Uterus (tissue), 4 donors: ENCODE data around the gene IFNAR1. TPM values are rescaled to one million over a fixed set of nuclear protein-coding genes. Genes with fewer than 3 reads are reported as not detected.

Source experiments
- DNase-seq, 2 donors: peaks; one replicate each; pipeline ENCODE4 v3.0.0-alpha.2; 2019 to 2020
- H3K27ac ChIP-seq, 2 donors: fragments of 200-600 bp; sonication (generic); 1 replicate in 1 of 2; 2 replicates in 1 of 2; pipeline ENCODE4 v1.5.1; 2016 to 2018
- H3K27me3 ChIP-seq, 2 donors: fragments of 200-600 bp; sonication (generic); one replicate each; pipeline ENCODE4 v1.5.1; 2018 to 2019; ENCODE audit warnings: control low read depth in 1 of 2
- H3K36me3 ChIP-seq, 2 donors: fragments of 200-600 bp; sonication (generic); one replicate each; pipeline ENCODE4 v1.5.1; 2019; ENCODE audit warnings: control low read depth in 1 of 2
- H3K4me1 ChIP-seq, 2 donors: fragments of 200-600 bp; sonication (generic); one replicate each; pipeline ENCODE4 v1.5.1; 2018 to 2019; ENCODE audit warnings: control low read depth in 1 of 2
- H3K4me3 ChIP-seq, 2 donors: fragments of 200-600 bp; sonication (generic); 1 replicate in 1 of 2; 2 replicates in 1 of 2; pipeline ENCODE4 v1.5.1; 2018 to 2019; ENCODE audit warnings: mild to moderate bottlenecking in 1 of 2
- H3K9me3 ChIP-seq, 2 donors: fragments of 200-600 bp; sonication (generic); one replicate each; pipeline ENCODE4 v1.5.1; 2019; ENCODE audit warnings: control low read depth in 1 of 2
- CTCF ChIP-seq, 4 experiments: fragments of 200-600 bp in 2 of 4; fragments of 450-650 bp in 2 of 4; sonication (generic) in 2 of 4; IDR thresholded peaks; one replicate each; pipeline ENCODE4 v1.5.1; 2016 to 2019; ENCODE audit warnings: antibody characterized with exemption in 4 of 4, mild to moderate bottlenecking in 2 of 4, moderate library complexity in 1 of 4
- POLR2A ChIP-seq, 2 donors: fragments of 450-650 bp; IDR thresholded peaks; one replicate each; pipeline ENCODE4 v1.6.1; 2016; ENCODE audit warnings: antibody characterized with exemption in 2 of 2, mild to moderate bottlenecking in 1 of 2, moderate library complexity in 1 of 2
- intact Hi-C: fragments of 100-400 bp; cut with DNase I; formaldehyde crosslinking; loops from one replicate; pipeline ENCODE4 v1.15.1; 2023; ENCODE audit warnings: low total_unique reads
- total RNA-seq, 4 donors: library from RNA; depleted of rRNA in 3 of 4; stranded (reverse); fragments of >200 nt in 3 of 4; gene quantifications; one replicate each; pipeline versions ENCODE4 v1.1.0 to v1.2.4, GENCODE V29; 2014 to 2023
- donor health status: DM: yes; HTN: yes; CAD: no.

IFNAR1 gene
- total RNA-seq, 4 donors from 2014 or later, result 26.8 to 115 (median 39.3) TPM

- DNase-seq, result peak; percentile 70 to 74
- intact Hi-C loops, result no loop called here
Measured at GRCh38 chr21:33325222-33326067, 675 bp downstream of the IFNAR1 start.

GRCh38 chr21:33327326-33327725 is 2.6 kb downstream of the IFNAR1 start:
- no peak overlapping the region for H3K4me3 ChIP-seq
- intact Hi-C loops, result no loop called here
- peaks cover 0 to 7% of the 10 kb centered on the region in 2 donors for H3K4me1 ChIP-seq
- no peaks in the 10 kb centered on the region for H3K36me3 ChIP-seq
- H3K27ac ChIP-seq, result no peak overlapping the region
- no peak for DNase-seq
- H3K9me3 ChIP-seq, result no peaks in the 10 kb centered on the region
- H3K27me3 ChIP-seq, result no peaks in the 10 kb centered on the region
- TF ChIP-seq POLR2A (IDR thresholded peaks at IDR 0.05) (no peak), CTCF (IDR thresholded peaks at IDR 0.05) (no peak)

More at GRCh38 chr21:33325222-33326067, 675 bp downstream of the IFNAR1 start:
- Histone ChIP-seq H3K4me3 (peak overlapping the region; percentile 98 to 99), H3K9me3 (no peaks in the 10 kb centered on the region), H3K36me3 (no peaks in the 10 kb centered on the region), H3K27ac (peak overlapping the region; percentile 99), H3K4me1 (peaks cover 0 to 7% of the 10 kb centered on the region in 2 donors), H3K27me3 (no peaks in the 10 kb centered on the region)
- TF ChIP-seq CTCF (IDR thresholded peaks at IDR 0.05), result no peak
- no peak for TF ChIP-seq POLR2A (IDR thresholded peaks at IDR 0.05)

GRCh38 chr21:33327792-33328433 is 3.1 kb downstream of the IFNAR1 start:
- no peaks in the 10 kb centered on the region for H3K27me3 ChIP-seq
- no peak overlapping the region for H3K4me3 ChIP-seq
- TF ChIP-seq POLR2A (IDR thresholded peaks at IDR 0.05) (no peak), CTCF (IDR thresholded peaks at IDR 0.05) (no peak)
- intact Hi-C loops, result no loop called here
- H3K27ac ChIP-seq, result no peak overlapping the region
- peaks cover 0 to under 1% of the 10 kb centered on the region in 2 donors for H3K9me3 ChIP-seq
- H3K4me1 ChIP-seq, result peaks cover 0 to 7% of the 10 kb centered on the region in 2 donors
- DNase-seq, result no peak
- H3K36me3 ChIP-seq, result no peaks in the 10 kb centered on the region

GRCh38 chr21:33330726-33331125 is 6.0 kb downstream of the IFNAR1 start:
- H3K9me3 ChIP-seq, result peaks cover 0 to 5% of the 10 kb centered on the region in 2 donors
- no peak for DNase-seq
- H3K4me1 ChIP-seq, result peaks cover 0 to 7% of the 10 kb centered on the region in 2 donors
- H3K36me3 ChIP-seq, result no peaks in the 10 kb centered on the region
- intact Hi-C loops, result no loop called here
- TF ChIP-seq POLR2A (IDR thresholded peaks at IDR 0.05), result no peak
- TF ChIP-seq CTCF (IDR thresholded peaks at IDR 0.05), result no peak
- H3K27ac ChIP-seq, result no peak overlapping the region
- H3K27me3 ChIP-seq, result no peaks in the 10 kb centered on the region
- H3K4me3 ChIP-seq, result no peak overlapping the region

GRCh38 chr21:33332143-33332542 is 7.4 kb downstream of the IFNAR1 start:
- Histone ChIP-seq H3K27me3 (no peaks in the 10 kb centered on the region), H3K9me3 (peaks cover 0 to 5% of the 10 kb centered on the region in 2 donors), H3K36me3 (no peaks in the 10 kb centered on the region), H3K27ac (no peak overlapping the region), H3K4me3 (no peak overlapping the region), H3K4me1 (no peaks in the 10 kb centered on the region)
- intact Hi-C loops, result no loop called here
- TF ChIP-seq CTCF (IDR thresholded peaks at IDR 0.05), result no peak
- TF ChIP-seq POLR2A (IDR thresholded peaks at IDR 0.05), result no peak
- DNase-seq, result no peak
